ENCODE data around the gene TDP2. TPM values are rescaled to one million over a fixed set of nuclear protein-coding genes. Genes with fewer than 3 reads are reported as not detected.

The TDP2 gene
- total and polyA plus RNA-seq, 9 of the 15 experiments (the other 6 are each of a cell fraction or from before 2014, with no cell fraction given): 27.7 to 60.1 (median 31.8) TPM

GRCh38 chr6:24658573-24659560, 7.8 kb downstream of the TDP2 start:
- ATAC-seq (peak; percentile 96), FAIRE-seq (peak; percentile 93), DNase-seq (ENCODE audit: extremely low read depth in 1 of 4, low spot score in 3 of 4) (peak in 2 of 4 experiments; percentile 76 to 77)
- Histone ChIP-seq H3K27me3 (ENCODE audit: control insufficient read depth in 2 of 2, insufficient read depth in 2 of 2, low read length in 2 of 2) (no peaks in the 10 kb centered on the region), H3K79me2 (ENCODE audit: control insufficient read depth, insufficient read depth, low read length) (peaks cover 21% of the 10 kb centered on the region; the same call in 2 of the 3 replicates), H3K9me1 (ENCODE audit: control insufficient read depth, insufficient read depth, low read length) (no peaks in the 10 kb centered on the region), H3K4me3 (no peak overlapping the region), H3K9me3 (replicated peaks; ENCODE audit: control insufficient read depth, insufficient read depth, low read depth, low read length) (no peaks in the 10 kb centered on the region), H3K4me2 (ENCODE audit: insufficient read depth, low read length) (peak overlapping the region; percentile 57), H3K27ac (ENCODE audit: extremely low read depth, low read depth, low read length) (peak overlapping the region; percentile 69), H2AFZ (ENCODE audit: low read depth, low read length) (peak overlapping the region; percentile 58), H3K4me1 (replicated peaks in 1 of 2; ENCODE audit: control insufficient read depth in 2 of 2, insufficient read depth in 2 of 2, low read length in 2 of 2) (peaks cover 0 to 20% of the 10 kb centered on the region in 2 experiments; a peak in 2 of 5 replicates), H3K9ac (ENCODE audit: insufficient read depth in 1 of 2, low read depth in 2 of 2, low read length in 2 of 2) (peak overlapping the region in 1 of 2 experiments; percentile 28; a peak in 2 of 4 replicates), H4K20me1 (replicated peaks; ENCODE audit: control insufficient read depth, insufficient read depth, low read length) (no peaks in the 10 kb centered on the region), H3K36me3 (ENCODE audit: control insufficient read depth, insufficient read depth, low read length) (peaks cover 53% of the 10 kb centered on the region)
- ChIA-PET POLR2A (interaction anchor here (0.7 to 2.4 kb wide), 10 partner anchors 9 to 534 kb away, joined by 3 to 14 read pairs (median 4); partner anchors contain the start of genes ACOT13, KIAA0319 and TDP2), CTCF (ENCODE audit: low intra/inter-chr PET ratio) (no interaction called here)
- no TSS peak for BruUV-seq (replicated peaks)
- 23% methylated on average over 9 of the region's 9 CpGs for WGBS (ENCODE audit: insufficient coverage, low coverage, missing lambda C conversion rate)
- in situ Hi-C loops (cut with MboI): no loop called here
- intact Hi-C loops (cut with micrococcal nuclease): no loop called here
- TF ChIP-seq RBM39 (optimal IDR thresholded peaks at IDR 0.05; ENCODE audit: low read depth, low read length) (no peak), ZNF707 (CRISPR knock-in tag; conservative IDR thresholded peaks at IDR 0.05) (no peak), ZNF134 (CRISPR knock-in tag; conservative IDR thresholded peaks at IDR 0.05) (no peak), CBFA2T2 (conservative IDR thresholded peaks at IDR 0.05) (no peak), ARID2 (IDR thresholded peaks at IDR 0.05) (no peak), YBX1 (IDR thresholded peaks at IDR 0.05) (no peak), MAFF (IDR thresholded peaks at IDR 0.05; ENCODE audit: low read length) (peak; percentile 71; the same call in 1 of the 2 replicates), CCAR2 (IDR thresholded peaks at IDR 0.05; ENCODE audit: low read depth, low read length) (no peak), ZBTB7A (IDR thresholded peaks at IDR 0.05; ENCODE audit: borderline replicate concordance, control insufficient read depth, low read depth, low read length) (no peak), ELF4 (CRISPR knock-in tag; IDR thresholded peaks at IDR 0.05) (no peak), ZSCAN29 (IDR thresholded peaks at IDR 0.05) (no peak), ZFP30 (CRISPR knock-in tag; IDR thresholded peaks at IDR 0.05; ENCODE audit: borderline replicate concordance) (no peak), BRF1 (IDR thresholded peaks at IDR 0.05; ENCODE audit: borderline replicate concordance, extremely low read depth, insufficient read length) (no peak), ZFPM2 (CRISPR knock-in tag; IDR thresholded peaks at IDR 0.05) (no peak), RUNX1 (IDR thresholded peaks at IDR 0.05; ENCODE audit: low read depth) (no peak), NFRKB (IDR thresholded peaks at IDR 0.05; ENCODE audit: low read depth) (peak; percentile 63; the same call in 1 of the 2 replicates), PTTG1 (tag; IDR thresholded peaks at IDR 0.05; ENCODE audit: low read depth) (no peak), MECOM (CRISPR knock-in tag; IDR thresholded peaks at IDR 0.05) (peak; percentile 80; the same call in 1 of the 2 replicates), ARNT (IDR thresholded peaks at IDR 0.05) (no peak), ZNF431 (CRISPR knock-in tag; IDR thresholded peaks at IDR 0.05) (no peak)
- TF ChIP-seq, protein P1, sequence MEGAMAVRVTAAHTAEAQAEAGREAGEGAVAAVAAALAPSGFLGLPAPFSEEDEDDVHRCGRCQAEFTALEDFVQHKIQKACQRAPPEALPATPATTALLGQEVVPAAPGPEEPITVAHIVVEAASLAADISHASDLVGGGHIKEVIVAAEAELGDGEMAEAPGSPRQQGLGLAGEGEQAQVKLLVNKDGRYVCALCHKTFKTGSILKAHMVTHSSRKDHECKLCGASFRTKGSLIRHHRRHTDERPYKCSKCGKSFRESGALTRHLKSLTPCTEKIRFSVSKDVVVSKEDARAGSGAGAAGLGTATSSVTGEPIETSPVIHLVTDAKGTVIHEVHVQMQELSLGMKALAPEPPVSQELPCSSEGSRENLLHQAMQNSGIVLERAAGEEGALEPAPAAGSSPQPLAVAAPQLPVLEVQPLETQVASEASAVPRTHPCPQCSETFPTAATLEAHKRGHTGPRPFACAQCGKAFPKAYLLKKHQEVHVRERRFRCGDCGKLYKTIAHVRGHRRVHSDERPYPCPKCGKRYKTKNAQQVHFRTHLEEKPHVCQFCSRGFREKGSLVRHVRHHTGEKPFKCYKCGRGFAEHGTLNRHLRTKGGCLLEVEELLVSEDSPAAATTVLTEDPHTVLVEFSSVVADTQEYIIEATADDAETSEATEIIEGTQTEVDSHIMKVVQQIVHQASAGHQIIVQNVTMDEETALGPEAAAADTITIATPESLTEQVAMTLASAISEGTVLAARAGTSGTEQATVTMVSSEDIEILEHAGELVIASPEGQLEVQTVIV (CRISPR knock-in tag; IDR thresholded peaks at IDR 0.05; ENCODE audit: borderline replicate concordance): no peak
- TF ChIP-seq, protein P2, sequence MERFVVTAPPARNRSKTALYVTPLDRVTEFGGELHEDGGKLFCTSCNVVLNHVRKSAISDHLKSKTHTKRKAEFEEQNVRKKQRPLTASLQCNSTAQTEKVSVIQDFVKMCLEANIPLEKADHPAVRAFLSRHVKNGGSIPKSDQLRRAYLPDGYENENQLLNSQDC (CRISPR knock-in tag; IDR thresholded peaks at IDR 0.05): no peak
